BJ (cell line): ENCODE data around the gene CSNK1D. TPM values are rescaled to one million over a fixed set of nuclear protein-coding genes. Genes with fewer than 3 reads are reported as not detected.

Source experiments
- CTCF ChIA-PET: fragments of 350-600 bp; formaldehyde crosslinking; extraction: SDS; loops from one replicate; lab custom pipeline; 2021; ENCODE audit warnings: antibody characterized with exemption, inconsistent platforms; lab: Yijun Ruan, JAX
- POLR2A ChIA-PET: fragments of 300-600 bp; sonication (Branson Sonifier 250); formaldehyde crosslinking; extraction: SDS; loops from one replicate; lab custom pipeline; 2021; ENCODE audit warnings: antibody characterized with exemption; lab: Charles Lee
- DNase-seq: peaks from one replicate; pipeline ENCODE4 v3.0.0-alpha.2; 2011; ENCODE audit warnings: low read depth
- H3K27me3 ChIP-seq: 2 replicates; pipeline ENCODE4 v1.6.0; 2011; ENCODE audit warnings: low read length; ENCODE audit not compliant: control insufficient read depth, insufficient read depth
- H3K36me3 ChIP-seq: 2 replicates; pipeline ENCODE4 v1.5.1; 2011; ENCODE audit warnings: low read length; ENCODE audit not compliant: control insufficient read depth, insufficient read depth
- H3K4me3 ChIP-seq: 2 replicates; pipeline ENCODE4 v1.5.1; 2011; ENCODE audit warnings: low read depth, mild to moderate bottlenecking, control low read depth, low read length
- CTCF ChIP-seq: IDR thresholded peaks from 2 replicates; pipeline ENCODE4 v1.5.1; 2011; ENCODE audit warnings: low read depth, mild to moderate bottlenecking, control low read depth, inconsistent platforms, low read length, moderate library complexity; ENCODE audit not compliant: insufficient read depth
- polyA plus RNA-seq: library from polyadenylated mRNA; depleted of rRNA; stranded (reverse); fragments of >200 nt; gene quantifications from 2 replicates; pipeline ENCODE4 v1.2.3, GENCODE V29; 2011

Gene CSNK1D
- polyA plus RNA-seq, 1 experiment: 118 TPM

- no peaks in the 10 kb centered on the region for H3K27me3 ChIP-seq
- ChIA-PET CTCF (interaction anchor here (0.6 to 2.1 kb wide), 3 partner anchors 10 to 182 kb away, joined by 3 to 6 read pairs (median 4); partner anchors contain the start of gene DCXR), POLR2A (no interaction called here)
- no peak for DNase-seq
- no peak for TF ChIP-seq CTCF
- H3K36me3 ChIP-seq: no peaks in the 10 kb centered on the region
- no peak overlapping the region for H3K4me3 ChIP-seq
These were observed 53.5 kb downstream of the CSNK1D start for GRCh38 chr17:82219753-82220709.

GRCh38 chr17:82219083-82219482 is 54.4 kb downstream of the CSNK1D start:
- H3K36me3 ChIP-seq: no peaks in the 10 kb centered on the region
- no peak for DNase-seq
- ChIA-PET POLR2A (no interaction called here), CTCF (interaction anchor here (1.4 to 2.1 kb wide), 3 partner anchors 11 to 17 kb away, joined by 4 to 6 read pairs (median 5); no protein-coding TSS in a partner anchor)
- no peak for TF ChIP-seq CTCF
- H3K4me3 ChIP-seq: no peak overlapping the region
- no peaks in the 10 kb centered on the region for H3K27me3 ChIP-seq

GRCh38 chr17:82218349-82219075 is 55.0 kb downstream of the CSNK1D start:
- Histone ChIP-seq H3K4me3 (no peak overlapping the region), H3K36me3 (no peaks in the 10 kb centered on the region), H3K27me3 (no peaks in the 10 kb centered on the region)
- DNase-seq: no peak
- CTCF ChIA-PET: interaction anchor here (1.4 to 1.7 kb wide), 2 partner anchors 12 to 18 kb away, joined by 4 to 5 read pairs; no protein-coding TSS in a partner anchor
- POLR2A ChIA-PET: no interaction called here
- TF ChIP-seq CTCF: no peak

GRCh38 chr17:82217530-82218204 is 55.8 kb downstream of the CSNK1D start:
- no peaks in the 10 kb centered on the region for H3K27me3 ChIP-seq
- DNase-seq: peak; percentile 46
- CTCF ChIA-PET: interaction anchor here (1.5 to 1.7 kb wide), 2 partner anchors 12 to 19 kb away, joined by 5 to 6 read pairs; no protein-coding TSS in a partner anchor
- POLR2A ChIA-PET: no interaction called here
- no peak for TF ChIP-seq CTCF
- H3K36me3 ChIP-seq: no peaks in the 10 kb centered on the region
- H3K4me3 ChIP-seq: no peak overlapping the region
